Endothelial cell of umbilical vein (primary cell): Measurements from ENCODE around the gene STPG3. TPM values are rescaled to one million over a fixed set of nuclear protein-coding genes. Genes with fewer than 3 reads are reported as not detected.

Experiments
- BruUV-seq: library from RNA; stranded (reverse); fragments of 400-500 nt; replicated peaks from 2 replicates; lab custom pipeline; 2021; lab: Mats Ljungman, UMichigan
- CTCF ChIA-PET: fragments of 300-600, 350-600 bp; sonication (Branson Sonifier 250); formaldehyde crosslinking; loops from one replicate; lab custom pipeline; 2021; ENCODE audit warnings: antibody characterized with exemption, inconsistent platforms; lab: Charles Lee
- POLR2A ChIA-PET: fragments of 300-600, 350-600 bp; sonication (Branson Sonifier 250); formaldehyde crosslinking; loops from one replicate; lab custom pipeline; 2021; ENCODE audit warnings: antibody characterized with exemption, inconsistent platforms; lab: Charles Lee
- DNase-seq: peaks from one replicate; pipeline ENCODE4 v3.0.0-alpha.2; 2011; ENCODE audit warnings: low read depth, low spot score
- FAIRE-seq: peaks from 2 replicates; lab custom pipeline; 2011; peaks lifted over from hg19 to GRCh38; lab: Jason Lieb, UNC
- H2AFZ ChIP-seq: 2 replicates; pipeline ENCODE4 v1.6.0; 2012; ENCODE audit warnings: low read depth, low read length, control low read depth, inconsistent platforms
- H3K27ac ChIP-seq: 2 replicates; pipeline ENCODE4 v1.5.1; 2011; ENCODE audit warnings: low read depth, mild to moderate bottlenecking, control low read depth, low read length, moderate library complexity; ENCODE audit not compliant: insufficient read depth
- H3K27me3 ChIP-seq, 2 experiments: 2 replicates each; pipeline versions ENCODE4 v1.6.0 to v1.6.1; 2011; ENCODE audit warnings: low read length in 2 of 2, mixed read lengths in 1 of 2; ENCODE audit not compliant: control insufficient read depth in 2 of 2, insufficient read depth in 2 of 2
- H3K36me3 ChIP-seq, 2 experiments: 2 replicates in 1 of 2; 3 replicates in 1 of 2; pipeline ENCODE4 v1.5.1; 2011; ENCODE audit warnings: low read length in 2 of 2, mild to moderate bottlenecking in 1 of 2, moderate library complexity in 1 of 2; ENCODE audit not compliant: control insufficient read depth in 2 of 2, insufficient read depth in 2 of 2; ENCODE audit errors: extremely low read depth in 1 of 2
- H3K4me1 ChIP-seq: 3 replicates; pipeline ENCODE4 v1.5.1; 2011; ENCODE audit warnings: mild to moderate bottlenecking, low read length; ENCODE audit not compliant: control insufficient read depth, insufficient read depth; ENCODE audit errors: extremely low read depth
- H3K4me2 ChIP-seq: 2 replicates; pipeline ENCODE4 v1.6.1; 2011; ENCODE audit warnings: low read length, control low read depth, mixed read lengths; ENCODE audit not compliant: insufficient read depth
- H3K4me3 ChIP-seq, 3 experiments: fragments of 200-600 bp in 1 of 3; sonication (generic), shearing (Covaris generic) in 1 of 3; replicated peaks in 1 of 3; 2 replicates each; pipeline ENCODE4 v1.5.1; 2011 to 2016; ENCODE audit warnings: control low read depth in 3 of 3, low read length in 3 of 3, mild to moderate bottlenecking in 2 of 3, inconsistent platforms in 1 of 3, low read depth in 1 of 3, moderate library complexity in 1 of 3; ENCODE audit not compliant: insufficient read depth in 1 of 3
- H3K79me2 ChIP-seq: 2 replicates; pipeline ENCODE4 v1.6.0; 2012; ENCODE audit warnings: low read length, inconsistent platforms; ENCODE audit not compliant: control insufficient read depth, insufficient read depth
- H3K9ac ChIP-seq: replicated peaks from 2 replicates; pipeline ENCODE3; 2011; ENCODE audit warnings: low read length, control low read depth; ENCODE audit not compliant: insufficient read depth; ENCODE audit errors: extremely low read depth
- H3K9me1 ChIP-seq: replicated peaks from 3 replicates; pipeline ENCODE4 v1.6.0; 2011; ENCODE audit warnings: mild to moderate bottlenecking, low read length; ENCODE audit not compliant: control insufficient read depth, insufficient read depth; ENCODE audit errors: extremely low read depth
- H3K9me3 ChIP-seq: replicated peaks from 2 replicates; pipeline ENCODE4 v1.5.1; 2012; ENCODE audit warnings: low read length, inconsistent platforms; ENCODE audit not compliant: control insufficient read depth, insufficient read depth
- H4K20me1 ChIP-seq: replicated peaks from 2 replicates; pipeline ENCODE3; 2011; ENCODE audit warnings: mild to moderate bottlenecking, low read length; ENCODE audit not compliant: control insufficient read depth, insufficient read depth; ENCODE audit errors: extremely low read depth
- CTCF ChIP-seq, 2 donors: IDR thresholded peaks; 1 replicate in 1 of 2; 2 replicates in 1 of 2; pipeline ENCODE4 v1.5.1; 2011; ENCODE audit warnings: low read length in 2 of 2, mild to moderate bottlenecking in 2 of 2, moderate library complexity in 2 of 2, control low read depth in 1 of 2, inconsistent platforms in 1 of 2, low read depth in 1 of 2; ENCODE audit not compliant: insufficient read depth in 1 of 2; ENCODE audit errors: extremely low read depth in 1 of 2
- EZH2 ChIP-seq: IDR thresholded peaks from 2 replicates; pipeline ENCODE4 v1.6.1; 2012; ENCODE audit warnings: borderline replicate concordance, low read depth, mild to moderate bottlenecking, moderate library complexity, low read length, inconsistent platforms; ENCODE audit not compliant: severe bottlenecking
- FOS ChIP-seq: IDR thresholded peaks from 2 replicates; pipeline ENCODE4 v1.6.1; 2011; ENCODE audit warnings: mild to moderate bottlenecking, low read length, moderate library complexity, borderline replicate concordance; ENCODE audit not compliant: insufficient read depth
- GATA2 ChIP-seq: IDR thresholded peaks from 2 replicates; pipeline ENCODE4 v1.7.0; 2011; ENCODE audit warnings: low read depth, mild to moderate bottlenecking, moderate library complexity, mixed read lengths, low read length; ENCODE audit not compliant: insufficient read length, insufficient read depth
- JUN ChIP-seq: IDR thresholded peaks from 2 replicates; pipeline ENCODE4 v1.6.1; 2011; ENCODE audit warnings: borderline replicate concordance, low read depth; ENCODE audit not compliant: insufficient read length, insufficient read depth
- MAX ChIP-seq: IDR thresholded peaks from 2 replicates; pipeline ENCODE4 v1.6.1; 2011; ENCODE audit not compliant: insufficient read depth, insufficient read length
- MYC ChIP-seq: IDR thresholded peaks from one replicate; pipeline ENCODE4 v1.6.1; 2011; ENCODE audit warnings: mild to moderate bottlenecking, low read depth, low read length
- POLR2A ChIP-seq: IDR thresholded peaks from 2 replicates; pipeline ENCODE4 v1.6.1; 2012; ENCODE audit warnings: low read depth, mild to moderate bottlenecking, control low read depth, low read length
- POLR2AphosphoS5 ChIP-seq: IDR thresholded peaks from 2 replicates; pipeline ENCODE4 v1.6.1; 2012; ENCODE audit warnings: low read depth, mild to moderate bottlenecking, control low read depth, low read length, moderate library complexity; ENCODE audit not compliant: insufficient read depth
- dilution Hi-C: fragments of 300-500 bp; cut with MboI; formaldehyde crosslinking; loops from one replicate; pipeline ENCODE4 v1.15.0; 2019; ENCODE audit warnings: low sequenced_read_pairs; ENCODE audit not compliant: extremely low pct_ligation_motif_present
- intact Hi-C: fragments of 100-400 bp; cut with micrococcal nuclease; formaldehyde crosslinking; loops from one replicate; pipeline ENCODE4 v1.10.0; 2022
- polyA plus RNA-seq, 4 experiments: library from polyadenylated mRNA; depleted of rRNA in 3 of 4; stranded (reverse) in 3 of 4; unstranded in 1 of 4; fragments of >200 nt; gene quantifications; 2 replicates each; pipeline versions ENCODE4 v1.2.1 to v1.2.3, GENCODE V29; 2011 to 2012; ENCODE audit warnings: missing spikeins in 1 of 4
- total RNA-seq: library from RNA; stranded (reverse); gene quantifications from 2 replicates; pipeline ENCODE4 v1.2.3, GENCODE V29; 2021

Gene STPG3
- total and polyA plus RNA-seq, 2 donors (not counting 3 experiments of a cell fraction or from before 2014, with no cell fraction given), result not detected

- Histone ChIP-seq H3K27me3 (no peaks in the 10 kb centered on the region), H3K36me3 (peaks cover 10 to 12% of the 10 kb centered on the region in 2 experiments), H3K4me3 (peak overlapping the region; percentile 39 to 60 (median 51)), H3K9ac (peak overlapping the region; percentile 79), H3K9me3 (no peaks in the 10 kb centered on the region), H3K79me2 (peaks cover 42% of the 10 kb centered on the region), H4K20me1 (no peaks in the 10 kb centered on the region), H2AFZ (no peak overlapping the region), H3K27ac (peak overlapping the region; percentile 91), H3K4me1 (peaks cover 28% of the 10 kb centered on the region), H3K4me2 (peak overlapping the region; percentile 52), H3K9me1 (no peaks in the 10 kb centered on the region)
- FAIRE-seq (no peak), DNase-seq (no peak)
- TF ChIP-seq POLR2AphosphoS5, result no peak
- no peak for TF ChIP-seq POLR2A
- no peak for TF ChIP-seq GATA2
- no peak for TF ChIP-seq MYC
- no peak for TF ChIP-seq FOS
- no peak for TF ChIP-seq JUN
- no peak for TF ChIP-seq CTCF (IDR thresholded peaks at IDR 0.05; ENCODE audit: extremely low read depth in 1 of 2, insufficient read depth in 1 of 2, low read depth in 1 of 2, low read length in 2 of 2)
- no peak for TF ChIP-seq MAX
- no peak for TF ChIP-seq EZH2
- CTCF ChIA-PET, result interaction anchor here (0.9 to 2.7 kb wide), 6 partner anchors 9 to 42 kb away, joined by 3 to 23 read pairs (median 8); partner anchors contain the start of gene NRARP
- intact Hi-C loops (no loop called here), dilution Hi-C loops (no loop called here)
- POLR2A ChIA-PET, result interaction anchor here (1.2 to 2.0 kb wide), 3 partner anchors 27 to 38 kb away, joined by 4 to 10 read pairs (median 8); partner anchors contain the start of gene TUBB4B
- no TSS peak for BruUV-seq
Observed at GRCh38 chr9:137278061-137278701, 27.1 kb downstream of the STPG3 start.
